ENCODE data around the gene WDFY3.

- TF ChIP-seq CTCF (IDR thresholded peaks at IDR 0.05; ENCODE audit: low read depth, low read length) (no peak), EZH2phosphoT487 (IDR thresholded peaks at IDR 0.05; ENCODE audit: low read depth) (no peak)
These were observed 10.5 kb downstream of the WDFY3 start for GRCh38 chr4:84956014-84956413.

Measured in OCI-LY3 (cell line).